K562 (cell line): ENCODE measurements around the gene VN1R2. TPM values are rescaled to one million over a fixed set of nuclear protein-coding genes. Genes with fewer than 3 reads are reported as not detected.

Source experiments
- ATAC-seq: fragments of 200-7000 bp; cut with Tn5 transposase; 3 replicates; pipeline ENCODE4 v1.9.1; 2020; ENCODE audit warnings: moderate library complexity
- BruUV-seq: library from RNA; stranded (reverse); fragments of 400-500 nt; replicated peaks from 2 replicates; lab custom pipeline; 2021; lab: Mats Ljungman, UMichigan
- CTCF ChIA-PET: fragments of 300-600 bp; formaldehyde crosslinking; extraction: SDS; loops from one replicate; lab custom pipeline; 2021; ENCODE audit warnings: low intra/inter-chr PET ratio; lab: Yijun Ruan, JAX
- POLR2A ChIA-PET: fragments of 300-600, 350-650 bp; sonication (Branson Sonifier 250); formaldehyde crosslinking; extraction: SDS; loops from one replicate; lab custom pipeline; 2021; ENCODE audit warnings: antibody characterized with exemption, inconsistent platforms; lab: Yijun Ruan, JAX
- DNase-seq, 4 experiments: peaks; one replicate each; pipeline versions ENCODE4 v3.0.0 to v3.0.0-alpha.2; 2011 to 2018; ENCODE audit warnings: low spot score in 3 of 4, mixed read lengths in 3 of 4; ENCODE audit errors: extremely low read depth in 1 of 4
- FAIRE-seq: peaks from 2 replicates; lab custom pipeline; 2011; peaks lifted over from hg19 to GRCh38; lab: Jason Lieb, UNC
- H2AFZ ChIP-seq: 2 replicates; pipeline ENCODE4 v1.6.0; 2011; ENCODE audit warnings: low read depth, low read length, control low read depth, inconsistent platforms
- H3K27ac ChIP-seq: fragments of 200-600 bp; 3 replicates; pipeline ENCODE4 v1.8.0; 2011; ENCODE audit warnings: low read depth, mild to moderate bottlenecking, control low read depth, inconsistent platforms, low read length, moderate library complexity, mixed read lengths; ENCODE audit errors: extremely low read depth
- H3K27me3 ChIP-seq, 2 experiments: fragments of 300-600 bp in 1 of 2; 2 replicates in 1 of 2; 3 replicates in 1 of 2; pipeline versions ENCODE4 v1.6.0 to v1.8.0; 2011; ENCODE audit warnings: inconsistent platforms in 2 of 2, low read length in 2 of 2, mild to moderate bottlenecking in 1 of 2, mixed read lengths in 1 of 2, moderate library complexity in 1 of 2; ENCODE audit not compliant: control insufficient read depth in 2 of 2, insufficient read depth in 2 of 2
- H3K36me3 ChIP-seq: fragments of 300-600 bp; 3 replicates; pipeline ENCODE4 v1.8.0; 2011; ENCODE audit warnings: mild to moderate bottlenecking, low read length, inconsistent platforms; ENCODE audit not compliant: control insufficient read depth, insufficient read depth
- H3K4me1 ChIP-seq, 2 experiments: fragments of 200-600 bp in 1 of 2; replicated peaks in 1 of 2; 2 replicates in 1 of 2; 3 replicates in 1 of 2; pipeline versions ENCODE4 v1.5.1 to v1.8.0; 2011; ENCODE audit warnings: inconsistent platforms in 2 of 2, low read length in 2 of 2, mild to moderate bottlenecking in 1 of 2, mixed read lengths in 1 of 2, moderate library complexity in 1 of 2; ENCODE audit not compliant: control insufficient read depth in 2 of 2, insufficient read depth in 2 of 2
- H3K4me2 ChIP-seq: 2 replicates; pipeline ENCODE4 v1.6.1; 2011; ENCODE audit warnings: low read length, control low read depth, inconsistent platforms, mixed read lengths; ENCODE audit not compliant: insufficient read depth
- H3K4me3 ChIP-seq: fragments of 200-600 bp; sonication (generic), shearing (Covaris generic); 2 replicates; pipeline ENCODE4 v1.5.1; 2016; ENCODE audit warnings: control low read depth, inconsistent platforms
- H3K79me2 ChIP-seq: fragments of 200-600 bp; 3 replicates; pipeline ENCODE4 v1.8.0; 2011; ENCODE audit warnings: low read length, inconsistent platforms; ENCODE audit not compliant: control insufficient read depth, insufficient read depth
- H3K9ac ChIP-seq, 2 experiments: 2 replicates each; pipeline versions ENCODE4 v1.6.0 to v1.6.1; 2011; ENCODE audit warnings: low read depth in 2 of 2, low read length in 2 of 2, control low read depth in 1 of 2, inconsistent platforms in 1 of 2, mild to moderate bottlenecking in 1 of 2, mixed read lengths in 1 of 2; ENCODE audit not compliant: insufficient read depth in 1 of 2
- H3K9me1 ChIP-seq: one replicate; pipeline ENCODE4 v1.6.0; 2011; ENCODE audit warnings: inconsistent platforms, mild to moderate bottlenecking, low read length, moderate library complexity; ENCODE audit not compliant: control insufficient read depth, insufficient read depth
- H3K9me3 ChIP-seq: replicated peaks from 2 replicates; pipeline ENCODE4 v1.5.1; 2011; ENCODE audit warnings: low read depth, low read length, inconsistent platforms; ENCODE audit not compliant: control insufficient read depth, insufficient read depth
- H4K20me1 ChIP-seq: replicated peaks from 2 replicates; pipeline ENCODE4 v1.6.1; 2011; ENCODE audit warnings: low read length, inconsistent platforms, mixed read lengths; ENCODE audit not compliant: control insufficient read depth, insufficient read depth
- CBFA2T2 ChIP-seq: fragments of 450-650 bp; conservative IDR thresholded peaks from 2 replicates; pipeline ENCODE4 v1.6.1; 2017; ENCODE audit warnings: mild to moderate bottlenecking
- CBX8 ChIP-seq: fragments of 200-600 bp; sonication (generic); IDR thresholded peaks from 2 replicates; pipeline ENCODE4 v1.6.1; 2012; ENCODE audit warnings: borderline replicate concordance, mixed run types, low read depth, mild to moderate bottlenecking, moderate library complexity, mixed read lengths, low read length, control low read depth, inconsistent platforms; ENCODE audit not compliant: poor library complexity, severe bottlenecking; ENCODE audit errors: extremely low read depth
- HLTF ChIP-seq: fragments of 450-650 bp; IDR thresholded peaks from 2 replicates; pipeline ENCODE4 v1.6.1; 2016
- HNRNPLL ChIP-seq: fragments of 200-400 bp; formaldehyde crosslinking; IDR thresholded peaks from 2 replicates; pipeline ENCODE4 v1.6.1; 2017; ENCODE audit warnings: low read length, low read depth, mild to moderate bottlenecking; ENCODE audit not compliant: poor library complexity, severe bottlenecking
- MAFG ChIP-seq: fragments of 450-650 bp; conservative IDR thresholded peaks from 2 replicates; pipeline ENCODE4 v1.6.1; 2016; ENCODE audit warnings: missing genetic modification characterization, missing compliant biosample characterization
- SMARCB1 ChIP-seq: IDR thresholded peaks from 2 replicates; pipeline ENCODE4 v1.6.1; 2011; ENCODE audit warnings: improper control_type of control experiment, low read depth; ENCODE audit not compliant: insufficient read length
- ZEB2 ChIP-seq: fragments of 450-650 bp; IDR thresholded peaks from 2 replicates; pipeline ENCODE4 v1.6.1; 2016
- ZFP1 ChIP-seq: fragments of 450-650 bp; formaldehyde crosslinking; IDR thresholded peaks from 2 replicates; pipeline ENCODE4 v1.4.0; 2020; ENCODE audit warnings: mild to moderate bottlenecking, mixed read lengths
- ZNF232 ChIP-seq: sonication (generic); formaldehyde crosslinking; IDR thresholded peaks from 2 replicates; pipeline ENCODE4 v1.8.0; 2022; ENCODE audit warnings: mild to moderate bottlenecking, missing genetic modification reagents
- WGBS: fragments of 100-300 bp; shearing (Covaris generic); methylation state at CpG from one replicate; pipeline ENCODE4 v1.1.6; 2016; ENCODE audit warnings: low coverage, mixed read lengths; ENCODE audit not compliant: insufficient coverage; ENCODE audit errors: missing lambda C conversion rate; 5-methylcytosine and 5-hydroxymethylcytosine counted together
- in situ Hi-C: fragments of 300-500 bp; cut with MboI; formaldehyde crosslinking; loops from 4 replicates; pipeline ENCODE4 v1.15.0; 2018; ENCODE audit warnings: inconsistent platforms, mixed read lengths
- intact Hi-C: fragments of 100-400 bp; cut with micrococcal nuclease; formaldehyde crosslinking; loops from 2 replicates; pipeline ENCODE4 v1.14.2; 2022
- polyA plus RNA-seq, 8 experiments: library from polyadenylated mRNA; depleted of rRNA in 4 of 8; stranded (reverse) in 5 of 8; unstranded in 3 of 8; fragments of >200 nt; fragmentation: Nextera tagmentation in 2 of 8; fragmentation: Illumina TruSeq in 1 of 8; extraction: Ambion mirVana in 2 of 8; extraction: Trizol in 1 of 8; gene quantifications; 2 replicates each; pipeline versions ENCODE4 v1.2.1 to v1.2.3, GENCODE V29; 2011 to 2014; ENCODE audit warnings: inconsistent platforms in 1 of 8, missing spikeins in 1 of 8
- total RNA-seq, 7 experiments: library from RNA; depleted of rRNA in 6 of 7; stranded (reverse); fragments of >200 nt in 6 of 7; fragmentation: Illumina TruSeq in 2 of 7; extraction: Trizol in 2 of 7; gene quantifications; 2 replicates each; pipeline versions ENCODE4 v1.2.1 to v1.2.3, GENCODE V29; 2011 to 2021; ENCODE audit warnings: low replicate concordance in 1 of 7
- TF ChIP-seq, protein P1 (sequence below), 2 experiments: IDR thresholded peaks; 2 replicates each; pipeline ENCODE4 v1.6.1; 2012; ENCODE audit warnings: improper control_type of control experiment in 2 of 2, low read depth in 2 of 2, low read length in 2 of 2, borderline replicate concordance in 1 of 2
- TF ChIP-seq, protein P2 (sequence below), 2 experiments: fragments of 450-650 bp in 1 of 2; sonication (generic) in 1 of 2; formaldehyde crosslinking in 1 of 2; IDR thresholded peaks; 2 replicates each; pipeline versions ENCODE4 v1.7.1 to v1.9.0; 2016 to 2022; ENCODE audit warnings: inconsistent platforms in 1 of 2, mild to moderate bottlenecking in 1 of 2, missing genetic modification reagents in 1 of 2

VN1R2 gene
- total and polyA plus RNA-seq, 9 of the 15 experiments (the other 6 are each of a cell fraction or from before 2014, with no cell fraction given), result not detected

DNA sequence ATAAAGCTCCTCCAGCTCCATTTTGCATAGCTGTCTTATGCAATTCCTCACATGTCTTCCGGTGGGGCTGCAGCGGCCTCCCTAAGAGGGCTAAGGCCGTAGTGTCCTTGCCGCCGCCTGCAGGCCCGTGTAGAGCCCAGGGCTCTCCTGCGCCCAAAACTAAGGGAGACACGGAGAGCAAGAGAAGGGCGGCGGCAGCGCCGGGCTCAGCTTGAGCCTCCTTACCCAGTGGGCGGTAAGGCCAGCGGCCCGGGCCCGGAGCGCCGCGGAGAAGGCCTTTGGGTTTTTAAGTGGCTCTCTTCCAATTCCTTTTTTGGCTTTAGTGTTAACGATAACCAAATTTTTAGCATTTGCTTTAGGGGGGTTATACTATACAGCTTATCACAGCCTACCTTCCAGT is 33.5 kb upstream of the VN1R2 start:
- Histone ChIP-seq H3K9ac (no peak overlapping the region), H3K79me2 (no peaks in the 10 kb centered on the region), H3K9me1 (no peaks in the 10 kb centered on the region), H3K9me3 (peaks cover 2% of the 10 kb centered on the region; the same call in 1 of the 2 replicates), H3K4me1 (no peaks in the 10 kb centered on the region), H2AFZ (no peak overlapping the region), H3K36me3 (no peaks in the 10 kb centered on the region), H3K4me2 (no peak overlapping the region), H3K4me3 (no peak overlapping the region), H3K27ac (no peak overlapping the region), H4K20me1 (no peaks in the 10 kb centered on the region), H3K27me3 (no peaks in the 10 kb centered on the region; a peak in 1 of 5 replicates)
- ChIA-PET POLR2A (no interaction called here), CTCF (no interaction called here)
- 8% methylated on average over 7 of the region's 20 CpGs for WGBS
- in situ Hi-C loops, result no loop called here
- no TSS peak for BruUV-seq
- no peak for FAIRE-seq
- intact Hi-C loops, result no loop called here
- no peak for DNase-seq
- no peak for ATAC-seq
- TF ChIP-seq, protein P1, sequence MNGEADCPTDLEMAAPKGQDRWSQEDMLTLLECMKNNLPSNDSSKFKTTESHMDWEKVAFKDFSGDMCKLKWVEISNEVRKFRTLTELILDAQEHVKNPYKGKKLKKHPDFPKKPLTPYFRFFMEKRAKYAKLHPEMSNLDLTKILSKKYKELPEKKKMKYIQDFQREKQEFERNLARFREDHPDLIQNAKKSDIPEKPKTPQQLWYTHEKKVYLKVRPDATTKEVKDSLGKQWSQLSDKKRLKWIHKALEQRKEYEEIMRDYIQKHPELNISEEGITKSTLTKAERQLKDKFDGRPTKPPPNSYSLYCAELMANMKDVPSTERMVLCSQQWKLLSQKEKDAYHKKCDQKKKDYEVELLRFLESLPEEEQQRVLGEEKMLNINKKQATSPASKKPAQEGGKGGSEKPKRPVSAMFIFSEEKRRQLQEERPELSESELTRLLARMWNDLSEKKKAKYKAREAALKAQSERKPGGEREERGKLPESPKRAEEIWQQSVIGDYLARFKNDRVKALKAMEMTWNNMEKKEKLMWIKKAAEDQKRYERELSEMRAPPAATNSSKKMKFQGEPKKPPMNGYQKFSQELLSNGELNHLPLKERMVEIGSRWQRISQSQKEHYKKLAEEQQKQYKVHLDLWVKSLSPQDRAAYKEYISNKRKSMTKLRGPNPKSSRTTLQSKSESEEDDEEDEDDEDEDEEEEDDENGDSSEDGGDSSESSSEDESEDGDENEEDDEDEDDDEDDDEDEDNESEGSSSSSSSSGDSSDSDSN (IDR thresholded peaks at IDR 0.05; ENCODE audit: borderline replicate concordance in 1 of 2, low read depth in 2 of 2, low read length in 2 of 2), result no peak
- TF ChIP-seq HNRNPLL, result no peak
- TF ChIP-seq ZEB2, result no peak
- no peak for TF ChIP-seq SMARCB1
- TF ChIP-seq, protein P2, sequence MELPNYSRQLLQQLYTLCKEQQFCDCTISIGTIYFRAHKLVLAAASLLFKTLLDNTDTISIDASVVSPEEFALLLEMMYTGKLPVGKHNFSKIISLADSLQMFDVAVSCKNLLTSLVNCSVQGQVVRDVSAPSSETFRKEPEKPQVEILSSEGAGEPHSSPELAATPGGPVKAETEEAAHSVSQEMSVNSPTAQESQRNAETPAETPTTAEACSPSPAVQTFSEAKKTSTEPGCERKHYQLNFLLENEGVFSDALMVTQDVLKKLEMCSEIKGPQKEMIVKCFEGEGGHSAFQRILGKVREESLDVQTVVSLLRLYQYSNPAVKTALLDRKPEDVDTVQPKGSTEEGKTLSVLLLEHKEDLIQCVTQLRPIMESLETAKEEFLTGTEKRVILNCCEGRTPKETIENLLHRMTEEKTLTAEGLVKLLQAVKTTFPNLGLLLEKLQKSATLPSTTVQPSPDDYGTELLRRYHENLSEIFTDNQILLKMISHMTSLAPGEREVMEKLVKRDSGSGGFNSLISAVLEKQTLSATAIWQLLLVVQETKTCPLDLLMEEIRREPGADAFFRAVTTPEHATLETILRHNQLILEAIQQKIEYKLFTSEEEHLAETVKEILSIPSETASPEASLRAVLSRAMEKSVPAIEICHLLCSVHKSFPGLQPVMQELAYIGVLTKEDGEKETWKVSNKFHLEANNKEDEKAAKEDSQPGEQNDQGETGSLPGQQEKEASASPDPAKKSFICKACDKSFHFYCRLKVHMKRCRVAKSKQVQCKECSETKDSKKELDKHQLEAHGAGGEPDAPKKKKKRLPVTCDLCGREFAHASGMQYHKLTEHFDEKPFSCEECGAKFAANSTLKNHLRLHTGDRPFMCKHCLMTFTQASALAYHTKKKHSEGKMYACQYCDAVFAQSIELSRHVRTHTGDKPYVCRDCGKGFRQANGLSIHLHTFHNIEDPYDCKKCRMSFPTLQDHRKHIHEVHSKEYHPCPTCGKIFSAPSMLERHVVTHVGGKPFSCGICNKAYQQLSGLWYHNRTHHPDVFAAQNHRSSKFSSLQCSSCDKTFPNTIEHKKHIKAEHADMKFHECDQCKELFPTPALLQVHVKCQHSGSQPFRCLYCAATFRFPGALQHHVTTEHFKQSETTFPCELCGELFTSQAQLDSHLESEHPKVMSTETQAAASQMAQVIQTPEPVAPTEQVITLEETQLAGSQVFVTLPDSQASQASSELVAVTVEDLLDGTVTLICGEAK (IDR thresholded peaks at IDR 0.05), result no peak
- TF ChIP-seq, protein P2 (CRISPR knock-in tag; IDR thresholded peaks at IDR 0.05), result no peak
- no peak for TF ChIP-seq MAFG (tag)
- TF ChIP-seq ZFP1 (CRISPR knock-in tag), result no peak
- no peak for TF ChIP-seq CBX8
- TF ChIP-seq ZNF232 (CRISPR knock-in tag), result no peak
- TF ChIP-seq HLTF, result no peak
- TF ChIP-seq CBFA2T2, result no peak
